ENCODE results near the gene SIRPA. TPM values are rescaled to one million over a fixed set of nuclear protein-coding genes. Genes with fewer than 3 reads are reported as not detected.

SIRPA gene
- total RNA-seq, 1 experiment from 2014 or later, result 12.8 TPM

DNA sequence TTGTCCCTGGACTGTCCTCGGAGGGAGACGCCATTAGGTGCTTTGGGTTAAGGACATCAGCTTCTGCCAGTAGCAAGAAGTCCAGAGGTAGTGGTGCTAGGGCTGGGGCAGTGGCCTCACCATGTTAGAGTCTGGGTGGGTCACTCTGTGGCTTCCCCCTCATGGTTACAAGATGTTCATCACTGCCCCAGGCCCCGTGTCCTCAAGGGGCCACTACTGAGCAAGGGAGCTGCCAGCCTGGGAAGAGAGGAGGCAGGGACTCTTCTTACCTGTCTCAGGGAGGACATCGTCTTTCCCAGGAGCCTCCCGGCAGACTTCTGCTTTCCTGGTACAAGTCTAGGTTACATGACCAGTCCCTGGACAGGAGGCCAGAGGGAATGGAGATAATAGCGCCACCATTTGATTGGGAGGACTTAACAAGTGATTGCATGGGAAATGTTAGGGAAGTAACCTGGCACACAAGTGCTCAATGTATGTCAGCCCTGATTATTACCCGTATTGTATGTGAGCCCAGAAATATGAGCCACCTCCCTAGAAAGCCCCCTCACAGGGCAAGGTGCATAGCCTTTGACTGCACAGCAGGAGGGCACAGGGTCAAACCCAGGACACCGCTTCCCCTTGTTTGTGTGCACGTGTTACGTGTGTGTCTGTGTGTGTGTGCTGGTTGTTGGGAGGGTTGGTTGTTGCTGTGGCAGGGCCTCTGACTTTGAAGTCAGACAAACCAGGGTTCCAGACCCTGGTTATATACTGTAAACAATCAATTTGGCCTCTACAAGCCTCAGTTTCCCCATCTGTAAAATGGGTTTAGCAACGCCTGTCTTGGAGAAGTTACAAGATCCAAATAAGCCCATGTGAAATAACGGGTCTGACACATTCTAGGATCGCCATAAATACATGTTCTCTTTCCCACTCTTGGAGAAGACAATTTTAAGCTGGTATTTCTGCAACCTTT is 30.0 kb downstream of the SIRPA start:
- peak; percentile 52 for TF ChIP-seq CTCF (conservative IDR thresholded peaks at IDR 0.05; ENCODE audit: low read depth, low read length)
- no peak for TF ChIP-seq EZH2 (IDR thresholded peaks at IDR 0.05; ENCODE audit: low read length, unreplicated experiment)
- no peak for TF ChIP-seq EZH2phosphoT487 (IDR thresholded peaks at IDR 0.05; ENCODE audit: borderline replicate concordance, low read length)
- no peaks in the 10 kb centered on the region for H3K9me2 ChIP-seq (replicated peaks; ENCODE audit: low read length)
- no peak for ATAC-seq
- no peak overlapping the region for H3K4me2 ChIP-seq (ENCODE audit: low read length)
- H4K20me1 ChIP-seq (ENCODE audit: low read length), result no peaks in the 10 kb centered on the region
- no peaks in the 10 kb centered on the region for H3K9me3 ChIP-seq (ENCODE audit: low read length)
- H3K4me3 ChIP-seq (ENCODE audit: low read length), result no peak overlapping the region
- no peaks in the 10 kb centered on the region for H3K4me1 ChIP-seq (ENCODE audit: insufficient read depth, low read length)
- H3K27me3 ChIP-seq (ENCODE audit: low read length), result no peaks in the 10 kb centered on the region
- ChIA-PET CTCF (no interaction called here), POLR2A (ENCODE audit: unreplicated experiment) (interaction anchor here (0.7 kb wide), 1 partner anchor 67 kb away, joined by 3 read pairs; no protein-coding TSS in a partner anchor)
- intact Hi-C loops (cut with micrococcal nuclease), result no loop called here
- no peak for DNase-seq
- no peaks in the 10 kb centered on the region; the same call in 1 of the 2 replicates for H3K36me3 ChIP-seq (ENCODE audit: low read depth, low read length)
- no TSS peak for BruUV-seq (replicated peaks)
- no peaks in the 10 kb centered on the region for H3F3A ChIP-seq (ENCODE audit: low read length, unreplicated experiment)
- H3K9ac ChIP-seq (ENCODE audit: low read length), result no peak overlapping the region
- no peak overlapping the region for H2AFZ ChIP-seq (ENCODE audit: low read length)
- H3K79me2 ChIP-seq (ENCODE audit: low read length), result no peaks in the 10 kb centered on the region
- H3K27ac ChIP-seq (ENCODE audit: low read length), result no peak overlapping the region

DNA sequence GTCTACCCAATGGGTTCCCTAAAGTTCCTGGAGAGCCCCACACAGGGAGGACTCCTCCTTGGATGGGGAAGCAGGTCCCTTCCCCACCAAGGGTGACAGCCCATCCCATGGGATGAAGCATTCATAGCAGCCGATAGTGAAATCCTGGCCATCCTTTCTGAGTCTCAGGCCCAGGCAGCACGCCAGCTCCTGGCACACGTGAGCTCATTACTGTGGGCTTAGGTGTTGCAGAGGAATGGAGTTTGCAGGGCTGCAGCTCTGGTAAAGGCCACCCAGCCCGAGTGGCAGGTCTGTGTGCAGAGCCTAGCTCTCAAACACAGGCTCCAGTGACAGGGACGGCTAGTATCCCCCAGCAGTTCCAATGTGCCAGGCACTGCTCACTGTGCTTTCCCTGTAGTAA is 31.0 kb downstream of the SIRPA start:
- CTCF ChIA-PET, result no interaction called here
- Histone ChIP-seq H4K20me1 (ENCODE audit: low read length) (no peaks in the 10 kb centered on the region), H3K9ac (ENCODE audit: low read length) (no peak overlapping the region), H2AFZ (ENCODE audit: low read length) (no peak overlapping the region), H3K9me2 (replicated peaks; ENCODE audit: low read length) (no peaks in the 10 kb centered on the region), H3K9me3 (ENCODE audit: low read length) (no peaks in the 10 kb centered on the region), H3K4me1 (ENCODE audit: insufficient read depth, low read length) (no peaks in the 10 kb centered on the region), H3K36me3 (ENCODE audit: low read depth, low read length) (no peaks in the 10 kb centered on the region; the same call in 1 of the 2 replicates), H3F3A (ENCODE audit: low read length, unreplicated experiment) (no peaks in the 10 kb centered on the region), H3K4me2 (ENCODE audit: low read length) (no peak overlapping the region), H3K27ac (ENCODE audit: low read length) (no peak overlapping the region), H3K79me2 (ENCODE audit: low read length) (no peaks in the 10 kb centered on the region), H3K27me3 (ENCODE audit: low read length) (no peaks in the 10 kb centered on the region), H3K4me3 (ENCODE audit: low read length) (no peak overlapping the region)
- BruUV-seq (replicated peaks), result no TSS peak
- no peak for TF ChIP-seq CTCF (conservative IDR thresholded peaks at IDR 0.05; ENCODE audit: low read depth, low read length)
- TF ChIP-seq EZH2 (IDR thresholded peaks at IDR 0.05; ENCODE audit: low read length, unreplicated experiment), result no peak
- TF ChIP-seq EZH2phosphoT487 (IDR thresholded peaks at IDR 0.05; ENCODE audit: borderline replicate concordance, low read length), result no peak
- DNase-seq (no peak), ATAC-seq (no peak)
- POLR2A ChIA-PET (ENCODE audit: unreplicated experiment), result interaction anchor here (0.7 kb wide), 1 partner anchor 68 kb away, joined by 3 read pairs; no protein-coding TSS in a partner anchor
- intact Hi-C loops (cut with micrococcal nuclease), result no loop called here

DNA sequence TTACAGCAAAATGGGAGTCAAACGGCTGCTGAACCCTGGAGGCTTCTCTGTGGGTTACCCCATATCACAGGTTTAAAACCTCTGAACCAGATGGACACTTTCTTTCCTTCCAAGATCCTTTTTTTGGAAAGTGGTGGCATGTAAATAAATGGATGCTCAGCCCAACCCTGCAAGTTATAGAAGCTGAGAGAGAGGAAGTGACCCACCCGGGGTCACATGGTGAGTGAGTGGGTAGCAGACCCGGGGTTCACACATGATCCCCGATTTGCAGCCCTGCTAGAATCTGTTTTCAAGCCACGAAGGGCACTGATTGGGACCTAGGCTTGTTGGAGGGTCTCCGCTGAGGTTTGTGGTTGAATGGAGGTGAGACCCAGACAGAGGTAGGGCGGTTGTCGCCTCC is 32.0 kb downstream of the SIRPA start:
- Histone ChIP-seq H3K9me2 (replicated peaks; ENCODE audit: low read length) (no peaks in the 10 kb centered on the region), H3K4me1 (ENCODE audit: insufficient read depth, low read length) (no peaks in the 10 kb centered on the region)
- POLR2A ChIA-PET (ENCODE audit: unreplicated experiment), result no interaction called here

More for the DNA sequence above, 32.0 kb downstream of the SIRPA start:
- no peak overlapping the region for H3K4me3 ChIP-seq (ENCODE audit: low read length)
- intact Hi-C loops (cut with micrococcal nuclease), result no loop called here
- no peaks in the 10 kb centered on the region for H3K79me2 ChIP-seq (ENCODE audit: low read length)
- TF ChIP-seq EZH2phosphoT487 (IDR thresholded peaks at IDR 0.05; ENCODE audit: borderline replicate concordance, low read length) (no peak), CTCF (conservative IDR thresholded peaks at IDR 0.05; ENCODE audit: low read depth, low read length) (no peak), EZH2 (IDR thresholded peaks at IDR 0.05; ENCODE audit: low read length, unreplicated experiment) (no peak)
- H3F3A ChIP-seq (ENCODE audit: low read length, unreplicated experiment), result no peaks in the 10 kb centered on the region
- BruUV-seq (replicated peaks), result no TSS peak
- DNase-seq (no peak), ATAC-seq (no peak)
- no peaks in the 10 kb centered on the region for H3K27me3 ChIP-seq (ENCODE audit: low read length)
- no peak overlapping the region for H3K9ac ChIP-seq (ENCODE audit: low read length)
- H3K27ac ChIP-seq (ENCODE audit: low read length), result no peak overlapping the region
- H4K20me1 ChIP-seq (ENCODE audit: low read length), result no peaks in the 10 kb centered on the region
- CTCF ChIA-PET, result no interaction called here
- no peaks in the 10 kb centered on the region; the same call in 1 of the 2 replicates for H3K36me3 ChIP-seq (ENCODE audit: low read depth, low read length)
- H2AFZ ChIP-seq (ENCODE audit: low read length), result no peak overlapping the region
- no peak overlapping the region for H3K4me2 ChIP-seq (ENCODE audit: low read length)
- H3K9me3 ChIP-seq (ENCODE audit: low read length), result no peaks in the 10 kb centered on the region

Data from PC-3 (cell line).